SK-N-SH treated with all-trans-retinoic acid at 6 μM for 48 hours (cell line): ENCODE measurements around the gene FMR1NB.

Experiments used
- ATAC-seq: fragments of 200-7000 bp; cut with Tn5 transposase; 3 replicates; pipeline ENCODE4 v1.9.1; 2020; ENCODE audit warnings: mild to moderate bottlenecking, moderate library complexity
- ARNTL ChIP-seq: fragments of 450-650 bp; formaldehyde crosslinking; IDR thresholded peaks from 2 replicates; pipeline ENCODE4 v1.5.0; 2020; ENCODE audit warnings: low read depth, mild to moderate bottlenecking, moderate library complexity, borderline replicate concordance
- BACH2 ChIP-seq: fragments of 250-450 bp; sonication (Bioruptor Pico); IDR thresholded peaks from 2 replicates; pipeline ENCODE4 v1.9.0; 2021; ENCODE audit warnings: mild to moderate bottlenecking, borderline replicate concordance
- CSDC2 ChIP-seq: fragments of 250-450 bp; sonication (Bioruptor Pico); IDR thresholded peaks from 2 replicates; pipeline ENCODE4 v1.5.0; 2020; ENCODE audit warnings: mild to moderate bottlenecking, moderate library complexity
- ESRRG ChIP-seq: fragments of 250-450 bp; sonication (Bioruptor Pico); IDR thresholded peaks from 2 replicates; pipeline ENCODE4 v1.6.1; 2021; ENCODE audit warnings: mild to moderate bottlenecking
- GLIS3 ChIP-seq: fragments of 250-450 bp; sonication (Bioruptor Pico); IDR thresholded peaks from 2 replicates; pipeline ENCODE4 v1.5.0; 2020; ENCODE audit warnings: mild to moderate bottlenecking, moderate library complexity
- PPARA ChIP-seq: fragments of 250-450 bp; sonication (Bioruptor Pico); IDR thresholded peaks from 2 replicates; pipeline ENCODE4 v1.5.0; 2020; ENCODE audit warnings: mild to moderate bottlenecking, borderline replicate concordance
- RARB ChIP-seq: fragments of 250-450 bp; sonication (Bioruptor Pico); IDR thresholded peaks from 2 replicates; pipeline ENCODE4 v1.8.0; 2021; ENCODE audit warnings: mild to moderate bottlenecking, moderate library complexity
- SNAI2 ChIP-seq: fragments of 250-450 bp; sonication (Bioruptor Pico); IDR thresholded peaks from 2 replicates; pipeline ENCODE4 v1.5.0; 2020; ENCODE audit warnings: mild to moderate bottlenecking, moderate library complexity
- TCF4 ChIP-seq: fragments of 250-450 bp; sonication (Bioruptor Pico); IDR thresholded peaks from 2 replicates; pipeline ENCODE4 v1.8.0; 2021; ENCODE audit warnings: mild to moderate bottlenecking, moderate library complexity, borderline replicate concordance
- TOX ChIP-seq: fragments of 250-450 bp; sonication (Bioruptor Pico); IDR thresholded peaks from 2 replicates; pipeline ENCODE4 v1.8.0; 2021; ENCODE audit warnings: mild to moderate bottlenecking, moderate library complexity, borderline replicate concordance
- ZC3H10 ChIP-seq: fragments of 250-450 bp; sonication (Bioruptor Pico); IDR thresholded peaks from 2 replicates; pipeline ENCODE4 v1.5.1; 2021; ENCODE audit warnings: mild to moderate bottlenecking, moderate library complexity
- ZFP3 ChIP-seq: fragments of 250-450 bp; sonication (Bioruptor Pico); IDR thresholded peaks from 2 replicates; pipeline ENCODE4 v1.5.0; 2020; ENCODE audit warnings: mild to moderate bottlenecking, moderate library complexity
- ZNF565 ChIP-seq: fragments of 450-650 bp; formaldehyde crosslinking; conservative IDR thresholded peaks from 2 replicates; pipeline ENCODE4 v1.5.0; 2020; ENCODE audit warnings: low read depth, mild to moderate bottlenecking, moderate library complexity
- ZNF70 ChIP-seq: fragments of 450-650 bp; formaldehyde crosslinking; IDR thresholded peaks from 2 replicates; pipeline ENCODE4 v1.5.0; 2020; ENCODE audit warnings: mild to moderate bottlenecking, moderate library complexity
- ZNF8 ChIP-seq: fragments of 450-650 bp; formaldehyde crosslinking; IDR thresholded peaks from 2 replicates; pipeline ENCODE4 v1.5.0; 2020; ENCODE audit warnings: mild to moderate bottlenecking, moderate library complexity
- TF ChIP-seq, protein P1 (sequence below): fragments of 250-450 bp; sonication (Bioruptor Pico); IDR thresholded peaks from 2 replicates; pipeline ENCODE4 v1.5.1; 2021; ENCODE audit warnings: mild to moderate bottlenecking, moderate library complexity
- TF ChIP-seq, protein P2 (sequence below): fragments of 250-450 bp; sonication (Bioruptor Pico); IDR thresholded peaks from 2 replicates; pipeline ENCODE4 v1.8.0; 2021; ENCODE audit warnings: low read depth, mild to moderate bottlenecking, moderate library complexity, borderline replicate concordance
- TF ChIP-seq, protein P3 (sequence below): fragments of 250-450 bp; sonication (Bioruptor Pico); IDR thresholded peaks from 2 replicates; pipeline ENCODE4 v1.5.0; 2020; ENCODE audit warnings: mild to moderate bottlenecking, moderate library complexity
- TF ChIP-seq, protein P4 (sequence below): fragments of 250-450 bp; sonication (Bioruptor Pico); IDR thresholded peaks from 2 replicates; pipeline ENCODE4 v1.8.0; 2020; ENCODE audit warnings: mild to moderate bottlenecking, moderate library complexity, borderline replicate concordance
- TF ChIP-seq, protein P5 (sequence below): fragments of 250-450 bp; sonication (Bioruptor Pico); IDR thresholded peaks from 2 replicates; pipeline ENCODE4 v1.5.1; 2020; ENCODE audit warnings: low read depth, mild to moderate bottlenecking, moderate library complexity

Gene FMR1NB

DNA sequence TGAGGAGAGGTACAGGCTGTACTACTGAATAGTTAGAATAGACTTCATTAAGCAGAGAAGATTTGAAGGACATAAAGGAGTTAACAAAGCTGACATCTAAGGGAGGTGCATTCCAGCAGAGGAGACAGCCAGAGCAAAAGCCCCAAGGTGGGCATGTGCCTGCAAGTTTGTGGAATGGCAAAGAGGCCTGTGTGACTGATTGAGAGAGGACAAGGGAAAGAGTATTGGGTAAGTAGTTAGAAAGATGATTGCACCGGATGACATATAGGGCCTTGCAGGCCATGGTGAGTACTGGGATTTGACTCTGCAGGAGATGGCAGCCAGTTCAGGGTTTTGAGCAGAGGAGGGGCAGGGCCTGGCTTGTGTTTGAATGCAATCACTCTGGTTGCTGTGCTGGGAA lies 55.9 kb downstream of the FMR1NB start:
- TF ChIP-seq SNAI2 (CRISPR knock-in tag) (no peak), ZC3H10 (CRISPR knock-in tag) (no peak), ZNF8 (no peak), TOX (CRISPR knock-in tag) (no peak), ZNF565 (no peak), ARNTL (no peak), GLIS3 (no peak), CSDC2 (no peak), TCF4 (CRISPR knock-in tag) (no peak)
- TF ChIP-seq, protein P1, sequence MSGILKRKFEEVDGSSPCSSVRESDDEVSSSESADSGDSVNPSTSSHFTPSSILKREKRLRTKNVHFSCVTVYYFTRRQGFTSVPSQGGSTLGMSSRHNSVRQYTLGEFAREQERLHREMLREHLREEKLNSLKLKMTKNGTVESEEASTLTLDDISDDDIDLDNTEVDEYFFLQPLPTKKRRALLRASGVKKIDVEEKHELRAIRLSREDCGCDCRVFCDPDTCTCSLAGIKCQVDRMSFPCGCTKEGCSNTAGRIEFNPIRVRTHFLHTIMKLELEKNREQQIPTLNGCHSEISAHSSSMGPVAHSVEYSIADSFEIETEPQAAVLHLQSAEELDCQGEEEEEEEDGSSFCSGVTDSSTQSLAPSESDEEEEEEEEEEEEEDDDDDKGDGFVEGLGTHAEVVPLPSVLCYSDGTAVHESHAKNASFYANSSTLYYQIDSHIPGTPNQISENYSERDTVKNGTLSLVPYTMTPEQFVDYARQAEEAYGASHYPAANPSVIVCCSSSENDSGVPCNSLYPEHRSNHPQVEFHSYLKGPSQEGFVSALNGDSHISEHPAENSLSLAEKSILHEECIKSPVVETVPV (CRISPR knock-in tag) = no peak
- TF ChIP-seq, protein P2, sequence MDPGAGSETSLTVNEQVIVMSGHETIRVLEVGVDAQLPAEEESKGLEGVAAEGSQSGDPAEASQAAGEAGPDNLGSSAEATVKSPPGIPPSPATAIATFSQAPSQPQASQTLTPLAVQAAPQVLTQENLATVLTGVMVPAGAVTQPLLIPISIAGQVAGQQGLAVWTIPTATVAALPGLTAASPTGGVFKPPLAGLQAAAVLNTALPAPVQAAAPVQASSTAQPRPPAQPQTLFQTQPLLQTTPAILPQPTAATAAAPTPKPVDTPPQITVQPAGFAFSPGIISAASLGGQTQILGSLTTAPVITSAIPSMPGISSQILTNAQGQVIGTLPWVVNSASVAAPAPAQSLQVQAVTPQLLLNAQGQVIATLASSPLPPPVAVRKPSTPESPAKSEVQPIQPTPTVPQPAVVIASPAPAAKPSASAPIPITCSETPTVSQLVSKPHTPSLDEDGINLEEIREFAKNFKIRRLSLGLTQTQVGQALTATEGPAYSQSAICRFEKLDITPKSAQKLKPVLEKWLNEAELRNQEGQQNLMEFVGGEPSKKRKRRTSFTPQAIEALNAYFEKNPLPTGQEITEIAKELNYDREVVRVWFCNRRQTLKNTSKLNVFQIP (CRISPR knock-in tag) = no peak
- TF ChIP-seq, all 23 proteins: peak for 0
- ATAC-seq = no peak

DNA sequence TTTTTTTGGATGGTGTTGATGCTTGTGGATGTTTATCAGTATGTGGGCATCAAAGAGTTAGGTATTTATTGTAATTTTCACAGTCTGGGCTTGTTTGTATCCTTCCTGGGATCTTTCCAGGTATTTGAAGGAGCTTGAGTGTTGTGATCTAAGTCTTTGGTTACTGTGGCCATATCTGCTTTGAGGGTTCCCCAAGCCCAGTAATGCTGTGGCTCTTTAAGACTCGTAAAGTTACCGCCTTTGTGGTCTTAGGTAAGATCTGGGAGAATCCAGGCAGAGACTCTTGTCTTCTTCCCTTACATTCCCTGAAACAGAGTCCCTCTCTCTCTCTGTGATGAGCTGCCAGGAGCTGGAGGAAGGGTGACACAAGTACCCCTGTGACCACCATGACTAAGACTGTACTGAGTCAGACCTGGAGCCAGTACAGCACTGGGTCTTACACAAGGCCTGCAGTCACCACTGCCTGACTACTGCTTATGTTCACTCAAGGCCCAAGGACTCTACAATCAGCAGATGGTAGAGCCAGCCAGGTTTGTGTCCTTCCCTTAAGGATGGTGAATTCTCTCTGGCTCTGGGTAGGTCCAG lies 62.2 kb downstream of the FMR1NB start:
- no peak for ATAC-seq

DNA sequence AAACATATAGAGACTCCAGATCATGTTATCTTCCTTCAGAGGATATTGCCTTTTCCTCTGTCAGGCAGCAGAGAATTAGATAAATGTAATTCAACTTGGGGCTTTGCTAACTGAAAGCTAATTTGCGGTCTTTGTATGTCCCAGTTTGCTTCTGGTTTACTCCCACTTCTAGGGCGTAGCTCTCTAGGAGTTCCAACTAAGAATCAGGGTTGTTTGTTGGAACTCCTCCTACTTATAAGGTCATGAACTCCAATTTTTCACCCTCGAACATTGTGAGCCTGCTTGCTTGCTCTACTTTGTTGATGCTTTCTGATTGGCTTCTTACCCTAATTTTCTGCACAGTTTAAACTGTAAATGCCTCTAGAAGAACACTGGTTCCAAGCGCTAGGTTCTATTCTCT lies 66.1 kb downstream of the FMR1NB start:
- TF ChIP-seq SNAI2 (CRISPR knock-in tag) = no peak
- ATAC-seq = no peak

More for the DNA sequence above, 62.2 kb downstream of the FMR1NB start:
- no peak for TF ChIP-seq BACH2 (CRISPR knock-in tag)
- TF ChIP-seq TCF4 (CRISPR knock-in tag) = no peak
- no peak for TF ChIP-seq SNAI2 (CRISPR knock-in tag)
- no peak for TF ChIP-seq CSDC2
- TF ChIP-seq ARNTL = no peak

DNA sequence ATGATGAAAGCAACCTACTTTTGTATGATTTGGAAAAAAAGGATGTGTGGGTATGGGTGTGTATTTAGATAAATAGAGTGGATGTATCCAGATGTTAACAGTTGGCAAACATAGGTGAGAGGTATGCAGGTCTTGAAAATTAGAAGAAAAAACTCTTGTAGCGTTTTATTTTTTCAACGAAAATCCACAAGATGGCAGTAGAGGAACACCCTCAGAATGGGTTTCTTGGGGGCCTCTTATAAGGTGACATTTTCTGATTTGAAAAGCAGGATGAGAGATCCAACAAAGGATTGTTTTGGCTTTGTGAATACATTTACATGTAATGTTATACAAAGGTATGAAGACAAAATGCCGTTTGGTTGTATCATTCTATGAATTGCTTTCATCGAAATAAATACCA lies 68.3 kb downstream of the FMR1NB start:
- ATAC-seq = no peak
- TF ChIP-seq RARB (CRISPR knock-in tag) (no peak), ZNF70 (no peak), ZNF565 (no peak), ESRRG (CRISPR knock-in tag) (no peak), ZFP3 (CRISPR knock-in tag) (no peak), ZC3H10 (CRISPR knock-in tag) (no peak), GLIS3 (no peak), PPARA (no peak)
- TF ChIP-seq, protein P3, sequence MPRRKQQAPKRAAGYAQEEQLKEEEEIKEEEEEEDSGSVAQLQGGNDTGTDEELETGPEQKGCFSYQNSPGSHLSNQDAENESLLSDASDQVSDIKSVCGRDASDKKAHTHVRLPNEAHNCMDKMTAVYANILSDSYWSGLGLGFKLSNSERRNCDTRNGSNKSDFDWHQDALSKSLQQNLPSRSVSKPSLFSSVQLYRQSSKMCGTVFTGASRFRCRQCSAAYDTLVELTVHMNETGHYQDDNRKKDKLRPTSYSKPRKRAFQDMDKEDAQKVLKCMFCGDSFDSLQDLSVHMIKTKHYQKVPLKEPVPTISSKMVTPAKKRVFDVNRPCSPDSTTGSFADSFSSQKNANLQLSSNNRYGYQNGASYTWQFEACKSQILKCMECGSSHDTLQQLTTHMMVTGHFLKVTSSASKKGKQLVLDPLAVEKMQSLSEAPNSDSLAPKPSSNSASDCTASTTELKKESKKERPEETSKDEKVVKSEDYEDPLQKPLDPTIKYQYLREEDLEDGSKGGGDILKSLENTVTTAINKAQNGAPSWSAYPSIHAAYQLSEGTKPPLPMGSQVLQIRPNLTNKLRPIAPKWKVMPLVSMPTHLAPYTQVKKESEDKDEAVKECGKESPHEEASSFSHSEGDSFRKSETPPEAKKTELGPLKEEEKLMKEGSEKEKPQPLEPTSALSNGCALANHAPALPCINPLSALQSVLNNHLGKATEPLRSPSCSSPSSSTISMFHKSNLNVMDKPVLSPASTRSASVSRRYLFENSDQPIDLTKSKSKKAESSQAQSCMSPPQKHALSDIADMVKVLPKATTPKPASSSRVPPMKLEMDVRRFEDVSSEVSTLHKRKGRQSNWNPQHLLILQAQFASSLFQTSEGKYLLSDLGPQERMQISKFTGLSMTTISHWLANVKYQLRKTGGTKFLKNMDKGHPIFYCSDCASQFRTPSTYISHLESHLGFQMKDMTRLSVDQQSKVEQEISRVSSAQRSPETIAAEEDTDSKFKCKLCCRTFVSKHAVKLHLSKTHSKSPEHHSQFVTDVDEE (CRISPR knock-in tag) = no peak
- TF ChIP-seq, protein P2 (CRISPR knock-in tag) = no peak
- TF ChIP-seq, protein P4, sequence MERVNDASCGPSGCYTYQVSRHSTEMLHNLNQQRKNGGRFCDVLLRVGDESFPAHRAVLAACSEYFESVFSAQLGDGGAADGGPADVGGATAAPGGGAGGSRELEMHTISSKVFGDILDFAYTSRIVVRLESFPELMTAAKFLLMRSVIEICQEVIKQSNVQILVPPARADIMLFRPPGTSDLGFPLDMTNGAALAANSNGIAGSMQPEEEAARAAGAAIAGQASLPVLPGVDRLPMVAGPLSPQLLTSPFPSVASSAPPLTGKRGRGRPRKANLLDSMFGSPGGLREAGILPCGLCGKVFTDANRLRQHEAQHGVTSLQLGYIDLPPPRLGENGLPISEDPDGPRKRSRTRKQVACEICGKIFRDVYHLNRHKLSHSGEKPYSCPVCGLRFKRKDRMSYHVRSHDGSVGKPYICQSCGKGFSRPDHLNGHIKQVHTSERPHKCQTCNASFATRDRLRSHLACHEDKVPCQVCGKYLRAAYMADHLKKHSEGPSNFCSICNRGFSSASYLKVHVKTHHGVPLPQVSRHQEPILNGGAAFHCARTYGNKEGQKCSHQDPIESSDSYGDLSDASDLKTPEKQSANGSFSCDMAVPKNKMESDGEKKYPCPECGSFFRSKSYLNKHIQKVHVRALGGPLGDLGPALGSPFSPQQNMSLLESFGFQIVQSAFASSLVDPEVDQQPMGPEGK = no peak
- TF ChIP-seq, protein P5, sequence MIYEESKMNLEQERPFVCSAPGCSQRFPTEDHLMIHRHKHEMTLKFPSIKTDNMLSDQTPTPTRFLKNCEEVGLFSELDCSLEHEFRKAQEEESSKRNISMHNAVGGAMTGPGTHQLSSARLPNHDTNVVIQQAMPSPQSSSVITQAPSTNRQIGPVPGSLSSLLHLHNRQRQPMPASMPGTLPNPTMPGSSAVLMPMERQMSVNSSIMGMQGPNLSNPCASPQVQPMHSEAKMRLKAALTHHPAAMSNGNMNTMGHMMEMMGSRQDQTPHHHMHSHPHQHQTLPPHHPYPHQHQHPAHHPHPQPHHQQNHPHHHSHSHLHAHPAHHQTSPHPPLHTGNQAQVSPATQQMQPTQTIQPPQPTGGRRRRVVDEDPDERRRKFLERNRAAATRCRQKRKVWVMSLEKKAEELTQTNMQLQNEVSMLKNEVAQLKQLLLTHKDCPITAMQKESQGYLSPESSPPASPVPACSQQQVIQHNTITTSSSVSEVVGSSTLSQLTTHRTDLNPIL (CRISPR knock-in tag) = no peak
- TF ChIP-seq, protein P1 (CRISPR knock-in tag) = no peak
- TF ChIP-seq, all 23 proteins: peak for 0
